GM12891 (cell line): ENCODE data around the gene DLK1.

ENCODE experiments used
- PAX5 ChIP-seq: IDR thresholded peaks from 2 replicates; pipeline ENCODE4 v1.6.1; 2011; ENCODE audit warnings: low read length, moderate library complexity, mild to moderate bottlenecking; ENCODE audit not compliant: insufficient read depth, severe bottlenecking
- POLR2A ChIP-seq: IDR thresholded peaks from 2 replicates; pipeline ENCODE4 v1.6.1; 2011; ENCODE audit warnings: low read depth, low read length, control low read depth
- POLR2AphosphoS5 ChIP-seq: IDR thresholded peaks from 2 replicates; pipeline ENCODE4 v1.6.1; 2011; ENCODE audit warnings: low read depth, low read length, control low read depth
- POU2F2 ChIP-seq: IDR thresholded peaks from 2 replicates; pipeline ENCODE4 v1.6.1; 2011; ENCODE audit warnings: low read depth, mild to moderate bottlenecking, control low read depth, low read length, moderate library complexity
- TAF1 ChIP-seq: IDR thresholded peaks from 2 replicates; pipeline ENCODE4 v1.6.1; 2011; ENCODE audit warnings: low read depth, low read length, control low read depth

GRCh38 chr14:100682749-100683148 is 43.9 kb upstream of the DLK1 start:
- TF ChIP-seq POLR2A (no peak), TAF1 (no peak), PAX5 (no peak), POLR2AphosphoS5 (no peak), POU2F2 (no peak)
